Mesothelial cell of epicardium (in vitro differentiated cells): ENCODE data around the gene TBC1D2. TPM values are rescaled to one million over a fixed set of nuclear protein-coding genes. Genes with fewer than 3 reads are reported as not detected.
"Not testable (repeated sequence)": the region's sequence is repeated elsewhere in the genome, so short reads cannot be mapped to it uniquely, and the experiment has no call there.

Experiments used
- DNase-seq, 2 experiments: peaks; one replicate each; pipeline ENCODE4 v3.0.0; 2021; ENCODE audit warnings: low spot score in 2 of 2; ENCODE audit not compliant: unreplicated experiment in 2 of 2
- H3K27ac Mint-ChIP-seq: 2 replicates; pipeline ENCODE4 v1.8.0; 2021; ENCODE audit warnings: mixed read lengths
- H3K27me3 Mint-ChIP-seq: 2 replicates; pipeline ENCODE4 v1.8.0; 2021; ENCODE audit warnings: low read depth, mixed read lengths
- H3K36me3 Mint-ChIP-seq: 2 replicates; pipeline ENCODE4 v1.8.0; 2021; ENCODE audit warnings: mixed read lengths
- H3K4me1 Mint-ChIP-seq: 2 replicates; pipeline ENCODE4 v1.8.0; 2021; ENCODE audit warnings: mixed read lengths
- H3K4me3 Mint-ChIP-seq: 2 replicates; pipeline ENCODE4 v1.8.0; 2021; ENCODE audit warnings: mild to moderate bottlenecking, moderate library complexity, mixed read lengths
- H3K9me3 Mint-ChIP-seq: 2 replicates; pipeline ENCODE4 v1.8.0; 2021; ENCODE audit warnings: mixed read lengths
- CTCF ChIP-seq: fragments of 200-600 bp; sonication (generic); IDR thresholded peaks from one replicate; pipeline ENCODE4 v1.5.0; 2021; ENCODE audit warnings: antibody characterized with exemption; ENCODE audit not compliant: unreplicated experiment
- total RNA-seq: library from RNA; stranded (reverse); gene quantifications from 3 replicates; pipeline ENCODE4 v1.2.1, GENCODE V29; 2021

Gene TBC1D2
- total RNA-seq, 1 donor from 2014 or later = 7.0 TPM

- no peaks in the 10 kb centered on the region for H3K4me1 Mint-ChIP-seq
These were observed 33.4 kb upstream of the TBC1D2 start for GRCh38 chr9:98288881-98289280.

DNA sequence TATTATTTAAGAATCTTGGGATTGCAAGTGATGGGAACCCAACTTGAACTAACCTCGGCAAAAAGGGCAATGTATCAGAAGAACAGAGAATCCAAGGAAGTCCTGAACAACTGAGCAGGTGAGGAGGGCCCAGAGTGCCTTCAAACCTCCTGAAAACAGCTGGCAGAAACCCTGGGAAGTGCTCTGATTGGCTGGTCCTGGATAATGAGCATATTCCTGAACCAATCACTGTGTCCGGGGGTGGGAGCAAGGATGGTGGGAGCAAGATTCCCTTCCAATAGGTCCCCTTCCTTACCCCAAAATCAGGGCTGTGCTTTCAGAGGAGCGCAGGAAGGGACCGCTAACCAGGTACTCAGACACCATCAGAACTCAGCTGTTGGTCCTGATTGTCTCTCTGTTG lies 31.9 kb upstream of the TBC1D2 start:
- no peak for TF ChIP-seq CTCF
- H3K36me3 Mint-ChIP-seq = no peaks in the 10 kb centered on the region
- no peak for DNase-seq
- H3K27me3 Mint-ChIP-seq = peaks cover 6% of the 10 kb centered on the region
- H3K4me1 Mint-ChIP-seq = no peaks in the 10 kb centered on the region
- H3K4me3 Mint-ChIP-seq = no peak overlapping the region
- no peak overlapping the region for H3K27ac Mint-ChIP-seq
- no peaks in the 10 kb centered on the region for H3K9me3 Mint-ChIP-seq

More at GRCh38 chr9:98288881-98289280, 33.4 kb upstream of the TBC1D2 start:
- H3K4me3 Mint-ChIP-seq = no peak overlapping the region
- H3K27me3 Mint-ChIP-seq = peaks cover 4% of the 10 kb centered on the region
- TF ChIP-seq CTCF = no peak
- no peaks in the 10 kb centered on the region for H3K9me3 Mint-ChIP-seq
- no peak for DNase-seq
- H3K27ac Mint-ChIP-seq = no peak overlapping the region
- H3K36me3 Mint-ChIP-seq = no peaks in the 10 kb centered on the region

DNA sequence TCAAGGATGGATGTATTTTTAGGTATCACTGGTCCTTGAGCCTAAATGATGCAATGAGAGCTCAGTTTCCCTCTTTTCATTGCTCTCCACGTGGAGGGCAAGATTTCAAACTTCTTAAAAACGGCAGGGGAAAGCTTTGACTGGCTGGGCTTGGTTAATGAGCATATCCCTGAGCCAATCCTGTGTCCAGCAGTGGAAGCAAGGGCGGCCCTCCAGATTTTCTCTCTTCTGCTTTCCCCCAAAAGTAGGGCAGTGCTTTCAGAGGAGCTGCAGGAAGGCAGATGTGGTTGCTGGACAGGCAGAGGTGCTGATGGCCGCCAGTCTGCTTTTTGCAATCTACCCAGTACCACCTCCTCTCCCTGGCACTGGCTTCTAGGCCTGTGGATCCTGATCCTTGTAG lies 30.0 kb upstream of the TBC1D2 start:
- no peak for DNase-seq
- Mint-ChIP-seq H3K4me1 (peaks cover 3% of the 10 kb centered on the region), H3K27ac (no peak overlapping the region), H3K27me3 (peaks cover 13% of the 10 kb centered on the region), H3K4me3 (no peak overlapping the region), H3K9me3 (no peaks in the 10 kb centered on the region), H3K36me3 (no peaks in the 10 kb centered on the region)
- TF ChIP-seq CTCF = no peak

- Mint-ChIP-seq H3K9me3 (no peaks in the 10 kb centered on the region), H3K27ac (no peak overlapping the region), H3K27me3 (peaks cover 17% of the 10 kb centered on the region), H3K36me3 (no peaks in the 10 kb centered on the region), H3K4me3 (no peak overlapping the region), H3K4me1 (peaks cover 4% of the 10 kb centered on the region)
- TF ChIP-seq CTCF = no peak
- no peak for DNase-seq
These were observed 29.3 kb upstream of the TBC1D2 start for GRCh38 chr9:98284754-98285153.

DNA sequence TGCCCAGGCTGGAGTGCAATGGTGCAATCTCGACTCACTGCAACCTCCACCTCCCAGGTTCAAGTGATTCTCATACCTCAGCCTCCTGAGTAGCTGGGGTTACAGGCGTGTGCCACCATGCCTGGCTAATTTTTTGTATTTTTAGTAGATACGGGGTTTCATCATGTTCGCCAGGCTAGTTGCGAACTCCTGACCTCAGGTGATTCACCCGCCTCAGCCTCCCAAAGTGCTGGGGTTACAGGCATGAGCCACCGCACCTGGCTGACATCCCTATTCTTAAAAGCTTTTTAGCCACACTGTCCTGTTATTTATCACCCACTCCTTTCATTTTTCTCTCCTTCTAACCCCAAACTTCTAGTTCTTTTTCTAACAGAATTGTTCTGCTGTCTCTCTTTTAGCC lies 27.7 kb upstream of the TBC1D2 start:
- peaks cover 29% of the 10 kb centered on the region for H3K27me3 Mint-ChIP-seq
- not testable (repeated sequence) for H3K36me3 Mint-ChIP-seq, H3K27ac Mint-ChIP-seq, H3K9me3 Mint-ChIP-seq, H3K4me3 Mint-ChIP-seq, H3K4me1 Mint-ChIP-seq, DNase-seq

DNA sequence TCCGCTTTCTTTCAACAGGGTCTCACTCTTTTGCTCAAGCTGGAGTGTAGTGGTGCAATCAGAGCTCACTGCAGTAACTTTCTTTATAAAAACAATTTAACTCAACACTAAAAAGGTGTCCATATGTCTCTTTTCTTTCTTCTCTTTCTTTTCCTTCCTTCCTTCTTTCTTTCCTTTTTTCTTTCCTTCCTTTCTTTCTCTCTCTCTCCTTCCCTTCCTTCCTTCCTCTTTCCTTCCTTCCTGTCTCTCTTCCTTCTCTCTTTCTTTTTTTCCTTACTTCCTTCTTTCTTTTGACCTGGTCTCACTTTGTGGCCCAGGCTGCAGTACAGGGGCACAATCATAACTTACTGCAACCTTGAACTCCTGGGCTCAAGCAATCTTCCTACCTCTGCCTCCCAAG lies 25.8 kb upstream of the TBC1D2 start:
- no peak overlapping the region for H3K27ac Mint-ChIP-seq
- no peak for DNase-seq
- H3K4me3 Mint-ChIP-seq = no peak overlapping the region
- H3K4me1 Mint-ChIP-seq = peaks cover 4% of the 10 kb centered on the region
- peaks cover 32% of the 10 kb centered on the region for H3K27me3 Mint-ChIP-seq
- no peaks in the 10 kb centered on the region for H3K9me3 Mint-ChIP-seq
- TF ChIP-seq CTCF = no peak
- H3K36me3 Mint-ChIP-seq = no peaks in the 10 kb centered on the region
